GM21423 (cell line): ENCODE data around the gene CDH23.

Source experiments
- ATAC-seq: cut with Tn5 transposase; IDR thresholded peaks from one replicate; pipeline ENCODE4 v1.9.1; 2021; ENCODE audit warnings: mild to moderate bottlenecking, moderate library complexity; ENCODE audit not compliant: unreplicated experiment

The CDH23 gene

GRCh38 chr10:71746344-71747037 is 349.8 kb downstream of the CDH23 start:
- ATAC-seq: no peak

DNA sequence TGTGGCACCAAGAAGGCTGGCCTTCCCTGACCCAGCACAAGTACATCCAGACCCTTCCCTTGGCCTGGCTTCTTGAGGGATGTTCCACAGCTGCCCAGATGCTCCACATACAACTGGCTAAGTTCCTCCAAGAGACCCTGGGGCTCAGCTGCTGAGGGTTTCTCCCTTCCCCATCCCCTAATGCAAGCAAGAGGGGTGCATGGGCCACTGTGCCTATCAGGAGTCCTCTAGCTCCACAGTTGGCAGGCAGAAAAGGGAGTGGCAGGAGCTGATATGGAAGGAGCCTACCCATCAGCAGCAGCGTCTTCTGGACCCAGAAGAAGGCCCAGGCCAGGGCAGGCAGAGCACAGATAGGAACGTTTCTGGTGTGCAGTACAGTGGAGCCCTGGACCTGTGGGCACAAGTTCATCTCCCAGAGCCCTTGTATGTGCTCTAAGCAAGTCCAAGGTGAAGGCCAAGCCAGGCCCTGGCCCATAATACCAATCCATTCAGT is 350.4 kb downstream of the CDH23 start:
- no peak for ATAC-seq

DNA sequence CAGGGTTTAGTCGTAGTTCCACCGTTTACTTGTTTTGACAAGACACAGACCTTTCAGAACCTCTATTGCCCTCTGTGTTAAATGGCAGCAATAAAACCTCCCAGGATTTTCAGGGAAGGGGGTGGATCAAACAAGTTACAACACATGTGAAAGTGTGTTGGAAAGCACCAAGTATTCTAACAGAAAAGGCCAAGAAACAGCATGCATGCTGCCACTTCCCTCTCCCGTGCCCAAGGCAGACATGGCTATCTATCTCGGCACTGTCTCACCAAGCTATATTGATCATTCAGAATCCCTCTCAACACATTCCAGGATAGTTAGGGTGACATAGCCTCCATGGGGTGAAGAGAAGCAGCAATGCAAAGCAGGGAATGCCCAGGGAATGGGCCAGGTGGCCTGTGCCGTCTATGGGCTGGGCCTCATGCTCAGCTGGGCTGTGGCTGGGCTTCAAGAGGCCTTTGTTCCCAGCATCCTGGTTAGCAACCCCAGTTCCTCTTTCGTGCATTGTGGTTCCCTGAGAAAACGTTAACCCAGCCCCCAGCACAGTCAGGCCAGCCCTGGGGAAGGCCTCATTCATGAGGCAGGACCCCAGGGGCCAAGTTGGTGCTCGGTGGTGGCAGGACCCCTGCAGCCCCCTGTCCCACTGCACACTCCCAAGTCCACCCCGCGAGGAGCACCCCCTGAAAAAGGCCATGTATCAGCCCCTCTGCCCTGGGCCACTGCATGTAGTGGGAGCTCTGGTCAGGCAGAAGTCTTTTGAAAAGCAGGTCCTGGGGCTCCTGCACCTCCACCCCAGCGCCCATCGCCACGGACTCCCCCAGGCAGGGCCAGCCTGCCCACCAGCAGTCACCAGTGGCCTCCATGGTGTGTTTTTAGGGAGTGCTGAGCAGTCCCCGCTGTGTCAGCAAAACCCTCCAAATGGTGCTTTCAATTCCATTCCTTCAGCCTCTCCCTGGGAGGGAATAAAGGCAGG is 351.1 kb downstream of the CDH23 start:
- no peak for ATAC-seq

DNA sequence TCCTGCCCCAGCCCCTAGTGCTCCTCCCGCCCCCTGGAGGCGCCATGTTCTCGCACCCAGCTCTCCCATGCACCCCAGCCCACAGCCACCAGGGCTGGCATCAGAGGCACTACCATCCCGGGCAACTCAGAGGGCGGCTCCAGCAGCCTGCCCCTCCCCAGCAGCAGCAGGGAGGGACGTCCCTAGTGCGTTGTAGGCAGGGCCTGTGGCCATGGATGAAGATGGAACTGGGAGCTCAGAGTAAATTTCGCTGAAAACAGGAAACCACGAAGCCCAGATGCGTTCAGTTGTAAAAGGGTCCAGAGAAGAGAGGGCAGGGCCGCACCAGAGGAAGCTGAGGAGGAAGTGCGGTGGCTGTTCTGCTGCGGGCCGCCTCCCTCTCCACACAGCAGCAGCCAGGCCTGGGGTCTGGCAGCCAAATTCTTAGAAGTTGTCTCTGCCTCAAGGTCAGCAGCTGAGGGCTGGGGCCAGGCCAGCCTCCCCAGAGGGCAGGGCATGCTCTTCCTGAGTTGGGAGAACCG is 352.0 kb downstream of the CDH23 start:
- ATAC-seq: peak; percentile 50

GRCh38 chr10:71749396-71749795 is 352.7 kb downstream of the CDH23 start:
- ATAC-seq: no peak

DNA sequence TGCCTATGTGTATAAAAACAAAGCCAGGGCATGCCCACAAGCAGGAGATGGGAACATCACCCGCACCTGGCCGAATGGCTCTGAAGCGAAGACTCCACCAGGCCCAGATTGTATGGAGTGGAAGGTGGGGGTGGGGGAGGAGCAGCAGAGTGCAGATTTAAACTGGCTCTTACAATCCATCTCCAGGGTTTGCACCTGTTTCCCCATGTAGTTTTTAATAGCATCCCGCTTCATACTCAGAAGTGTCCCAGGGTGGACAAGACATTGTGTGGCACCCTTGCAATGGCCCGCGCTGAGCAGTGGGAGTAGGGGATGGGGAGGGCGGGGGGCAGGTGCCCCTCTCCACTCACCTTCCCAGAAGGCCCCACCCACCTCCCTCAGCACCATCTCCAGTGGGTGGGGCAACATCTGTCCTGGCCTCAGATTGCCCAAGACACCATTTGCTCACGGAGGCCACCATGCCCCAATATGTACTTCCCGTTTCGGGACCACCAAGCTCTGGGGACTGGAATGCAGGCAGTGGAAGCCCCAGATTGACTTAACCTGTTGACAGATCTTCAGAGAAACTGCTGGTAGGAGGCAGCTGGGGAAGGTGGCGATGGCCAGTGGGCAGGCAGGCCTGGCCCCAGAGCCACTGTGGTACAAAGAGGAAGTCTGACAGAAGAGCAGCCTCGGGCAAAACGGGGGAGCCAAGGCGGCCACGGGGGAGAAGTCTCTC is 353.6 kb downstream of the CDH23 start:
- ATAC-seq: no peak

- ATAC-seq: no peak
Observed at GRCh38 chr10:71750986-71751385, 354.3 kb downstream of the CDH23 start.

GRCh38 chr10:71751515-71752224 is 354.9 kb downstream of the CDH23 start:
- no peak for ATAC-seq

DNA sequence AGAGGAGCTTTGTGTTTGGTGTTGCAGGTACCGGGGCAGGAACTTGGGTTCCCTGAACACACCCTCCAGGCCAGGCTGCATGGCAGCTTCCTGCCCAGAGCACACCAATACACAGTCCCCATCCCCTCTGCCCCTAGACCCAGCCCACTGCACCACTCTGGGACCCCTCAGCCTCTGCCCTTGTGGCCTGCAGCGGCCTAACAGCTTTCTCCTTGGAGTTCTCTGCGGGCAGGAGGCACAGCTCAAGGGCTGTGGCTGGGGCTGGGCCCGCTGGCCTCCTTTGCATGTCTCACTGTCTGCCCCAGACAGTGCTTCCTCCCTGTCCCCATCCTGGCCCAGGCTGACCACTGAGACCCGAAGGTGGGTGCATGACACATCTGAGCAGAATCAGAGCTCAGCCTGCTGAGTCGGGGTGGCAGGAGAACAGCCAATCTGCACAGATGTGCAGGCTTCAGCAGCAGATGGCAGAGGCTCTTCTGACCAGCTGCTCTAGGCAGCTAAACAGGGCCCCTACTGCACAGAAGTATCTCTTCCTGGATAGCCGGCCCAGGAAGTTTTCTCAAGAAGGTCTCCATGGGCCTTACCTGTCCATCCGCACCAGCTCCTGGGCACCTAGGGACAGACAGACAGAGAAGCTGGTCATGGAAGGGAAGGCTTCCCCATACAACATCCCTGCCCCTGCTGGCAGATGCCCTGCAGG is 355.8 kb downstream of the CDH23 start:
- ATAC-seq: no peak

GRCh38 chr10:71753091-71753959 is 356.6 kb downstream of the CDH23 start:
- ATAC-seq: no peak

DNA sequence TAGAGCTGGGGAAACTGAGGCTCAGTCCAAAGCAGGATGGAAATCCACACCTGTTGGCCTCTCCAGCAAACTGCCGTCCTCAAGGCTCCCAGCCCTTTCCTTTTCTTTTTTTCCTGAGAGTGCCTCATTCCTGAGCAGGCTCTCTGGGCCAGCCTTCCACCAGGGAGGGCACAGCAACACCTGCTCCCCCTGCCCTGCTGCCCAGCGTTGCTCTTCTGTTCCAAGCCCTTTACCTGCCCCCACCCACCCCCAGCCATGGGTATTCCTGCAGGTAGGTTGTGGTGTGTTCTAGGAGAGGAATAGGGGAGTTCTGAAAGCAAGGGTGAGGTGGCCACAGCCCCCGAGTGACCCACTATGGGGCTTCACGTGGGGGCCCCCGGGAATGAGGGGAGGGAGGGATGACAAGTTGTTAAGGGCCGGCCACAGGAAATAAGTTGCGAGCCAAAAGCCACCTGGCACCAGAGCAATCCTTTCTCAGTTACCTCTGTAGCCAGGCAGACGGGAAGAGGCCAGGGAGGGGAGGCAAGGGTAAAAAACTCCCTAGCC is 357.3 kb downstream of the CDH23 start:
- no peak for ATAC-seq

GRCh38 chr10:71754562-71754961 is 357.8 kb downstream of the CDH23 start:
- no peak for ATAC-seq

DNA sequence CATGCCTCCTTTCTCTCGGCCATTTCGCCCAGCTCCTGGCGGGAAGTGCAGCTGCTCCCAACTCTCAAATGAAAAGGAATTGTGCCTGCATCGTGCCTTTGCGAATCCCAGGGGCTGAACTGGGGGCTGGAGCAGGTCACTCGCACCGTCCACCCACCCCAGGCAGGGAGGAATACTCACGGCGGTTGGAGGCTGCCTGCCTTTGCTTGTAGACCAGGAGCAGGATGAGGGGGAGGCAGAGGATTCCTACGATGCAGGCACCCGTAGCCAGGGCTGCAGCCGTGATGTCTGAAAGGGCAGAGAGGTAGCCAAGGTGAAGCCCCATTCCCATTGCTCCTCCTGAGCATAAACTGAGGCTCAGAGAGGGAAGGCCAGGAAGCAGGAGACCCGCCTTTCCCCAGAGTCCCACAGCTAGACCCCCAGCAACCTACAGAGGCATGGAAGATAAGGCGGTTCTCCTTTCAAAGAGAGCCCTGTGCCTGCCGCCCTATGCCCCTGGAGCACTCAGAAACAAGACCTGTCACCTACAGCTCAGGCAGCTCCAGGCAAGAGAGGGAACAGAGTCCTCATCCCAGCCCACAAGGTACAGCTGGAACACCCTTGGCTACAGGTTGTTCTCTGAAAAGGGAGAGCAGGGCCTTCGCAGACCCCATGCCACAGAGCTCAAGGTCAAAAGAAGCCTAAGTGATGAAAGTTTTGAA is 358.6 kb downstream of the CDH23 start:
- ATAC-seq: no peak

DNA sequence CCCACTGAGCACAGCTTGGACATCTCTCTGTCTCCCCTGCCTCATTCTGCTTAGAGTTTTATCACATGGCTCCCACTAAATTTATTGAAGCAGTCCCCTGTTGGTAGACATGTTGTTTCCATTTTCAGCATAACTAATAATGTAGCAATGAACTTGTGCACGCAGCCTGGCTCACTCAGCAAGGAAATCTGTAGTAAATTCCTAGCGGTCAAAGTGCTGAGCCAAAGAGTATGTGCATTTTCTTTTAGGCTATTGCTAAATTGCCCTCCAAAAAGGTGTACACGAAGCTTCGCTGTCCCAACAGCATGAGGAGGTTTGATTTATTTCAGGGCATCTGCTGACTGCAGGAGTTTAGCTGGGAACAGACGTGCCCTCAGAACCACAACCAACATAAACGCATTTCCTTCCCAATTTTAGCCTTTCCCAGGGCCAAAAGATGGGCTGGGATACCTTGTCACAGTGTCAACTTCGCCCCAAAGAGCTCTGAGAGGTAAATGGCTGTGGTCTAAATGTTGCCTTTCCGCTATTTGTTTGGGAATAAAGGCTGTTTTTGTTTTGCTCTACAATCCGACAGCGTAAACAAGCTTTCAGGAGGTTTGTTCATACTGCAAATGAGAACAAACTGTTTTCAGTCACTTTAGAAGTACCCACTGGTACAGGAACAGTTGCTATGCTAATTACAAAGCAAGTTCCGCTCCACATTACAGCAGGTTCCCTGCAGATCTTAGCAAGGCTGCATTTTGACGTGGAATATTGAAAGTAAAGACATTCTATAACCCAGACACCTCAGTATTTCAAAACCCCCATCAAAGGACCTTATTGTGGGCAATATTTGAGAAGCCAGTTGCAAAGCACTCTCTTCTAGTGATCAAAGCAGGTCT is 359.8 kb downstream of the CDH23 start:
- no peak for ATAC-seq

GRCh38 chr10:71757399-71757922 is 360.7 kb downstream of the CDH23 start:
- no peak for ATAC-seq

GRCh38 chr10:71761105-71761511 is 364.4 kb downstream of the CDH23 start:
- no peak for ATAC-seq
